NT2/D1 (cell line): ENCODE results near the gene SLC9A2.

ENCODE experiments used
- YY1 ChIP-seq: IDR thresholded peaks from 2 replicates; pipeline ENCODE4 v1.6.1; 2011; ENCODE audit not compliant: insufficient read length, insufficient read depth
- ZNF274 ChIP-seq: IDR thresholded peaks from 2 replicates; pipeline ENCODE4 v1.6.1; 2011; ENCODE audit warnings: mild to moderate bottlenecking, low read depth, low read length

- no peak for TF ChIP-seq ZNF274
- TF ChIP-seq YY1: no peak
These were observed 116.2 kb downstream of the SLC9A2 start for GRCh38 chr2:102735416-102736109.
